NCI-H1105 (cell line): ENCODE measurements around the gene BACH2.
"Not testable (repeated sequence)": the region's sequence is repeated elsewhere in the genome, so short reads cannot be mapped to it uniquely, and the experiment has no call there.

ENCODE experiments used
- DNase-seq: peaks from one replicate; lab custom pipeline; 2025; lab: John Stamatoyannopoulos, UW

BACH2 gene

DNA sequence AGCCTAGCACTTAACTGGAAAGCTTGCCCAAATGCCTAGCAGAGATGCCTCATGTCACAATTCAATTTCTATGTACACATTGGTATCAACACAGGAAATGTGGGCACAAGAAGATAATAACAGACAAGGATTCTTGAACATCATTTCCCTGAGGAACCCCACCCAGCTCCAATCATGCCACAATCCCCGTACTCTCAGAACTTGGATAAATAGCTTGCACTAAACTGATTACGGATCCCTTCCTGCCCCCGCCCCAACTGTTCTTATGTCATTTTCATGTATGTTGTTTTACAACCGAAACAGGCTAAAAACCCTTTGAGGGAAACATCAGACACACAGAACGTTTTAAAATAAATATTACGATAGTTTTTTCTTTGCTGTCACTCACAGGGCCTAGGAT is 87.1 kb downstream of the BACH2 start:
- DNase-seq = no peak

DNA sequence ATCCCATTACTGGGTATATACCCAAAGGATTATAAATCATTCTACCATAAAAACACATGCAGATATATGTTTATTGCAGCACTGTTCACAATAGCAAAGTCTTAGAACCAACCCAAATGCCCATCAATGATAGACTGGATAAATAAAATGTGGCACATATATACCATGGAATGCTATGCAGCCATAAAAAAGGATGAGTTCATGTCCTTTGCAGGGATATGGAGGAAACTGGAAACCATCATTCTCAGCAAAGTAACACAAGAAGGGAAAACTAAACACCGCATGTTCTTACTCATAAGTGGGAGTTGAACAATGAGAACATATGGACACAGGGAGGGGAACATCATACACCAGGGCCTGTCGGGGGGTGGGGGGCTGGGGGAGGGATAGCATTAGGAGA is 88.0 kb downstream of the BACH2 start:
- DNase-seq = not testable (repeated sequence)

DNA sequence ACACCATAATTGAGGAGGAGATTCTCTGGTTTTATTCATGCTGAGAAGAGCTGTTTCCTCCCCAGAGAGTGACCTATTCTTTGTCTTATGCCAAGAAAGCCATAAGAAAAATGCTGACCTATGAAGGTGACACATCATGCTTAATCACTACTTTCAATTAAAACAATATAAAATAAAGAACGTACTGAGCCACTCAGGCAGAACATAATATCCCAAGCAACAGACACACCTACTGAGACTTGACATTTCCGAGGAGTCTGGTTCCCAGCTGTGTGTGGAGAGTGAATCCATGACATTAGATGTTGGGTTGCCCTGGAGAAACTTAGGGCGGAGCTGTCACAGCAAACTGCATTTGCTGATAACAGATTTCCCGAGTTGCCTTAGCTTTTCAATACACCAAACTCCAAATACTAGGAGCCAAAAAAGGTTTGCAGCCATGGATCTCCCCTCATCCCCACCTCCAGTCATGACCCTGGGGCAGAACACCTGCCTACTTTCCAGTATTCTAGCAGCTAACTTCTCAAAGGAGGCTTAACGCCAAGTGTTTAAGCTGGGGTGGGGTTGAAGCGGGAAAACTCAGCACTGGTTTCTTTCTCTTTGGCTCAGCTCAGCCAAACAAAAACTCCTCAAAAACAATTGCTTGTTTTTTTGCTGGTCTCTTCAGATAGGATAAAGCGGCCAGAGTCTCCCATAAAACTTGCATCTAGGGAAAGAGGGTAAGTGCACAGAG is 92.2 kb downstream of the BACH2 start:
- no peak for DNase-seq

DNA sequence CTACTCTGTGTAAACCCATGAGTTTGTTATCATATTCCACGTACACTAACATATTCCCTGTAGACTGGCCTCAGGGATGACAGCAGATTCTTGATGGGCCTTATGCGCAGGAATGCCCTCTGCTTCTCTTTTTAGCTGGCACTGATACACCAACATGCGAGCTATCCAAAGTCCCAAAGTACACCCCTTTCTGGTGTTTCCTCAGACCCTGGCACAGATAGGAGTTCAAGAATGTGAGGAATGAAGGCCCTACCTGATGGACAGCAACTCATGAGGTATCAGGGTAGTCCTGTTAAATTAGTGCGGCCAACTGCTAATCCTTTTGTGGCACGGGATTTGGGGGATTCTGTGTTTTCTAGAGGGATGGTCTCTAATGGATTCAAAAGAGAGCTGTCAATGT is 93.0 kb downstream of the BACH2 start:
- no peak for DNase-seq

DNA sequence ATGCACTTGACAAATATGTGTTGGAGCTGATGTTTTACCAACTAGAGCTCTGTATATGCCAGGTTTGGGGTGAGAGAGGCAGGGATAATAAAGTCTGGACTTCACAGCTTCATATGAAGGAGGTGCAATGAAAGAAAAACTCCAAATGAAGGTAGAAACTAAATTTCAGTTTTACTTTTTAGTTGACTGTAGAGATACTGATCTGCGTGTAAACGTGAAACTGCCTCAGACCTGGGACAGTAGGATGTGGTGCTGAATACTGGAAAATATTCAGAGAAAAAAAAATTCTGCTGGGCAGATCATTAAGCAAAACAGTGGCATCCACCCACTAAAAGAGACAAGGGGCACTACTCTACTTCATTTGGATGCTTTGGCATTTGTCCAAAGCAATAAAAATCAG is 94.5 kb downstream of the BACH2 start:
- DNase-seq = peak; percentile 11

DNA sequence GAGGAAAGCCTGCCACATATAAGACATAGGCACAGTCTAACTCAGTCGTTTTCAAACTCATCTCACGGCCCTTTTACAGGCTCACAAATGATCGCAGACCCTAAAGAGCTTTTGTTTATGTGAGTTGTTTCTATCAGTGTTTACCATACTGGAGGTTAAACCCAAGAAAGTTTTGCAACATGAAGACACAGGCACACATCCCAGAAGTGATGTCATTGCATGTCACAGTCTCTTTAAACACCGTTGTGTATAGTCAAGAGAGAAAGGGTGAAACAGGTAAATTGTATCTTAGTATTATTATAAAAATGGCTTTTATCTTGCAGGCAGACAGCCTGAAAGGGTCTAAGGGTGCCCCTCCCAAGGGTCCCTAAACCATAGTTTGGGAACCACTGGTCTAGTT is 96.7 kb downstream of the BACH2 start:
- DNase-seq = no peak

DNA sequence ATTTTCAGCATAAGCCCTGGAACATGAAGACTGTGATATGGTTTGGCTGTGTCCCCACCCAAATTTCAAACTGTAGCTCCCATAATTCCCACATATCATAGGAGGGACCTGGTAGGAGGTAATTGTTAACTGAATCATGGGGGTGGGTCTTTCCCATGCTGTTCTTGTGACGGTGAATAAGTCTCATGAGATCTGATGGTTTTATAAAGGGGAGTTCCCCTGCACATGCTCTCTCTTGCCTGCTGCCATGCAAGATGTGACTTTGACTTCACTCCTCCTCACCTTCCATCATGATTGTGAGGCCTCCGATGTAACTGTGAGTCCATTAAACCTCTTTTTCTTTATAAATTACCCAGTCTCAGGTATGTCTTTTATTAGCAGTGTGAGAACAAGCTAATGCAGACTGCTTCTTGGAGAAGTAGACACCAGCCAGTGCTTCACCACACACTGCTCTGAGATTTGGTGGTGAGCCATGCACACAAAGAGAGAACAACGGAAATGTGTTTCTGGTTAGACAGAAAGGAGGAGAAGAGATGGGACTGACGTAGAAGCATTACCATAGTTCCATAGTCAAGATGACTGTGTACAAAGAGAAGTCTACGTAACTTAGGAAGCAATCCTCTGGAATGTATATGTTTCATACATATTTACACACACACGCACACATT is 97.8 kb downstream of the BACH2 start:
- no peak for DNase-seq

DNA sequence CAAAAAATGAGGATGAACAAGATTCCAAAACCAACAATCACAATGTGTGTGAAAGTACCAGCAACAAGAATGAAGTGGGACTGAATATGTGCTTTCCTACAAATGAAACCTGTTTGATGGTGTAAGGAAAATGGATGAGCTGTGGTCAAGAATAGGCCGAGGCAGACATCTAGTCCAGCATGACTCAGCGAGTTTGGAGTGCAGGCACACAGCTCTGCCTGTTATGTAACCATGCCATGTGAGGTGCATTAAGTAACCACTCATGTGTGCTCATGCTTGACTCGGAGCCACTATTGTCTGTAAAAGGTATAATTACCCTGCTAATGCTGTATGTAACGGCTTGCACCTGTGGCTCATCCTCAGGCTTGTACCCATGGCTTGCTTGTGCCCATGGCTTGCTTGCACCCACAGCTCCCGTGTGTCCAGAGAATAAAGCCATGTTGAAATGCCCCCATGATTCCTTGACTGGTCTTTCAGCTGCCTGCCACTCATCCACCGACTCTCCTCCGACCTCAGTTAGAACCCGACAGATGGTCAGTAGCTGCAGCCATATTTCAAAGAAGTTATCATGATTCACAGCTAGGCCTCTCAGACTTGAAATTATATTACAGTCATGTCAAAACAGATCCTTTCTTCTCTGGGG is 98.7 kb downstream of the BACH2 start:
- no peak for DNase-seq

DNA sequence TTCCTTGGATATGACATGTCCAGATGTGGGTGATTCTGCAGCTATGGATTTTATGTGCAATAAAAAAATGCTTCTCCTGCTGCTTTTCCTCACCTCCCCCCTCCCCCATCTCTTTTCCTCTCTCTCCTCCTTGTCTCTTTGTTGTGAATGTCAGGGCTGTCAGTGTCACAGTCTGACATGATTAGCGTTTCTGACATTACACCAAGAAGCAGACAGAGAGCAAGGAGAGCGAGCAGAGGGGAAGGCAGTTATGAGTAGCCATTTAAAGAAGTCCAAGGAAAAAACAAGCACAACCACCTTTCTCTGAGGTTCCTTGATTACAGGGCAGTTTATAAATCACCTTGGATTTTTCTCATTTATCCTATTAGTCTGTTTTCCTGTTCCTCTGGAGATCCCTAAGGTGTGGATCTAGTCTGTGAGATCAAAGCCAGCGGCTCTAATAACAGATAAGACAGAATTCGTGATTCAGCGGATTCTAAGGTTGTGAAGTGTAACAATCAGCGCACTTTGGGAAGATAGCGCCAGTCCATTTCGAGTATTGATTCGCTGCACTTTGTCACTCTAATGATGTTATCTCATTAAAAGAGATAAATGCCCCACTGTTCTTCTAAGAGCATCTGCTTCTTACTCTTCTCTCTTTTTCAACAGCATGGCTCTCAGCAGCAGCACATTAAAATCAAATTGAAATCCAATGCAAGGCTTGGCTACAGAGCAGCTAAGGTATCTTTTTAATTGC is 101.4 kb downstream of the BACH2 start:
- no peak for DNase-seq

DNA sequence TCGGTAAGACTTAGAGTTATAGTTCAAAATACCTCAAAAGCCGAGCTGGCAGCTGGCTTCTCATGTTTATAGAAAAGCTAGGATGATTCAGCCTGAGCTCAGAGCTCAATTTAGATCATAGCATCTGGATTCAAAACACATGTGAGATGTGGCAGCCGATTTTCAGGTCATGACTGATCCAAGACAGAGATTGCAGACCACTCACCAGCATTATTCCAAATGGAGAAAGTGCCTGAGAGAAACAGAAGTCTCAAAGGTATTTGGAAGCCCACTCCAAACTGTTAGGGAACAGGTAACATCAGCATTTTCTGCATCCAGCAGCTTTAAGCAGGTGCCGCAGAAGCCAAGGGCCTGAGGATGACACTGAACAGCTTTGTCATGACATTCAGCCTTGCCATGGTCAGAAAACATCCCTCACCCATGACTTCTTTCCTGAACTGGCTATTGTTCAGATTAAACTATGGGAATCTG is 102.2 kb downstream of the BACH2 start:
- DNase-seq = no peak

DNA sequence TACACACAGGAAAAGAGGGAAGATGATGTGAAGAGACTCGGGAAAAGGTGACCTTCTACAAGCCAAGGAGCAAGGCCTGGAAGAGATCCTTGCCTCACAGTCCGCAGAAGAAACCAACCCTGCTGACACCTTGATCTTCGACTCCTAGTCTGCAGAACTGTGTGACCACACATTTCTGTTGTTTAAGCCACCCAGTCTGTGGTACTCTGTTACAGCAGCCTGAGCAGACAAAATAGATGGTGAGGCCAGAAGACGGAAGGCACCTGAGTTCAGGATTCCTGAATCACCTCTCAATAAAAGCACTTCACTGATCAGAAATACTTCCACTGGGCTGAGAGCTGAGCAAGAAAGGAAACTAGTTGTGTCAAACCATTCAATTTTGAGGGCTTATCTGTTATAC is 103.3 kb downstream of the BACH2 start:
- no peak for DNase-seq

DNA sequence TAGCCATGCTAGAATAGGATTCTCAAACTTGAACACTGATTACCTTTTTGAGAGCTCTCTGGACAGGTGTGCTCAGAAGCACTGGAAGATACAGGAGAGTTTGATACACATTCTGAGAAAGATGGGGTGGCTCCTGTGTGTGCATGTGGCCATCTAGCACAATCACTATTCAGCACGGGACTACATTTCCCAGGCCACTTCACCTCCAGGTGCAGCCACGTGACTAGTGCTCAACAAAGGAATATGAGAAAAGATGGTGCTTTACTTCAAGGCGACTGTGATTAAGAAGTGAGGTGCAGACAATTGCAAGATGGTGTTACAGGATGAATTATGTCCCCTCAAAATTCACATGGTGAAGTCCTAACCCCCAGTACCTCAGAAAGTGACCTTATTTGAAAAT is 103.8 kb downstream of the BACH2 start:
- DNase-seq = no peak

DNA sequence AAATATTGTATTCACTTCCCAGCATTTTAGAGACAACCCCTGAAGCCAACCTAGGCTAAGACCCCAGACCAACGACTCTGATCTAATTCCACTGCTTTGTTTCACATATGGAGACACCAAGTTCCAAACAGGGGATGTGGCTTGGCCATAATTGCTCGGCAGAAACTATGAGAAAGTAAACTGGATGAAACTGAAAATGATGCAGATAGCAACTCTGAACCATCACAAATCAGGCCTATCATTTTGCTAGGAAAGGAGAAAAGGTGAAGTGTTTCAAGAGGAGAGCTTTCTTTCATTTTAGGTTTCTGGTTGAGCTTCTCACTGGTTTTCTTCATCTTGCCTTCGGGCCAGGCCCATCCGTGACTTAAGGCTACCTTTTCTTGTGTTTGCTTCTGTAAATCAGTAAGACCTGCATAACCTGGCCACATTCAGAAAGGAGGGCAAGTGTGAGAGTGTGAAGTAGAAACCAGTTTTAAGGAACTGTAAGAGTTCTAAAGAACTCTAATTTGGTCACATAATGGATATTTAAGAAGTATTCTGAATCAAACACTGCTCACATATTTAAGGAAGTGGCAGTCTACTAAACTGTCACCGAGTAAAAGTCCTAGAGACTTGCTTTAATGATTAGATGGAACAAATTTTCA is 105.8 kb downstream of the BACH2 start:
- no peak for DNase-seq

DNA sequence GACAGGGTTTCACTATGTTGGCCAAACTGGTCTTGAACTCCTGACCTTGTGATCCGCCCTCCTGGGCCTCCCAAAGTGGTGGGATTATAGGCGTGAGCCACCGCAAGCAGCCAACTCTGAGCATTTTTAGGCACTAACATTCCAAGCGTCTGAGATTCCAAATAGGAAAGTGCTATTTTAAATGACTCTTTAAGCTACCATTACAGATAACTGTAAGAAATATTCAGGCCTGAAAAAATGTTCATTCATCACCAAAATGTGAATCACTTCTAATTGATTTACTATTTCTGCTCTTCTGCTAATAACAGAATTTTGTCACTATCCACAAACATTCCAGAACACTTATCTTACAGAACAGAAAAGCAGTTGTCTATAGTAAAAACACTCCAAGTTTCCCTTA is 106.5 kb downstream of the BACH2 start:
- no peak for DNase-seq

DNA sequence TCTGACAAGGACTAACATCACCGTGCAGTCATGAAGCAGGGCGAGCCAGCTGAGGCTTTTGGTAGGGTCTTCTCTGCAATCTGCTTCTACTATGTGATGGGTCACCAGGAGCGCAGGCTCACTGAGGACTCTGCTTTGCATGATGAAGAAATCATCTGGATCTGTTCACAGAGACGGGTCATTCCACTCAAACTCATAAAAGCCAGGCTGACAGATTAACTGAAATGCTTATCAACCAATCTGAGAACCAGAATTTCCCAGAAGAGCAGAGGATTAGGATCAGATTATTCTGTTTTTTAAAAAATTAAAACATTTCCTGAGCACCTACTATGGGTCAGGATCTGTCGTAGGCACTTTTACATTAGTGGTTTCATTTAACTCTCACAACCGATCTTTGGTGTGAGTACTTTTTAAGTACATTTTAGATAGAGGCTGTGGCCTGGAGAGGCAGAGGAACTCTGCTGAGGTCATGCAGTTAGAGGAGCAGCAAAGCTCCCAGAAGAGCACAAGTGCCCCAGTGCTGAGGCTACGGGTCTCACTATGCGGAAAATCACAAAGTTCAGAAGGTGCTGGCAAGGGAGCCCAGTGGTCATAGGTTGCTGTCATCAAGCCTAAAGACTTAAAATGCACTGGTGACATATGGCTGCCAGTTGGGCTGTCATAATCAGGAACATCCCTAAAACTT is 109.1 kb downstream of the BACH2 start:
- no peak for DNase-seq

DNA sequence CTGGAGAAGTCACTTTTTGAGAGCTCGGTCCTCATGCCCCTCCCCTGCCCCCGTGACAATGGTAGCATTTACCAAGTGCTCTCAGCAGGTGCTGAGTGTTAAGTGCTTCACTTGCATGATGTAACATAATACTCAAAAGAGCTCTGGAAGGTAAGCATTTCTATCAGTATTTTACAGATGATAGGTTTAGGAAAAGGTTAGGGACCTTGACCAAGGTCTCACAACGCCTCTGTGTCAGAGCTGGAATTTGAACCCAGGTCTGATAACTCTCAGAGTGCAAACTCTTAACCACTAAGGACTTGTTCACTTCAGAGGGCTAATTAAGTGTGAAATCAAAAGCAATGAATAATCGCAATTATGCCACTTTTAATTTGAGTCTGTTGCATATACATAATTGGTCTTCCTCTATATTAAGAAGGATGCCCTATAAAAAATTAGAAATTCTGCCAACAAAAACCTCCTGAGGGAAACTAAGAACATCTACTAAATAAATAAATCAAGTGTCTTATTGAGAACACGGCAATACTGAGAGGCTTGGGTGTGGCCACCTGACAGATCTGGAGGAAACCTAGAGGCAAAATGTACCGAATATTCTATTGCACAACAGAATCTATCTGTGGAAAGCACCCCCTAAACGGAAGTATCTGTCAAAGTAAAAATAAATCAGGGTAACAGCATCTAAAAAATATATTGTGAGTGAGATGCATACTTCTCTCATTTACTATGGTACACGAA is 109.8 kb downstream of the BACH2 start:
- DNase-seq = no peak

DNA sequence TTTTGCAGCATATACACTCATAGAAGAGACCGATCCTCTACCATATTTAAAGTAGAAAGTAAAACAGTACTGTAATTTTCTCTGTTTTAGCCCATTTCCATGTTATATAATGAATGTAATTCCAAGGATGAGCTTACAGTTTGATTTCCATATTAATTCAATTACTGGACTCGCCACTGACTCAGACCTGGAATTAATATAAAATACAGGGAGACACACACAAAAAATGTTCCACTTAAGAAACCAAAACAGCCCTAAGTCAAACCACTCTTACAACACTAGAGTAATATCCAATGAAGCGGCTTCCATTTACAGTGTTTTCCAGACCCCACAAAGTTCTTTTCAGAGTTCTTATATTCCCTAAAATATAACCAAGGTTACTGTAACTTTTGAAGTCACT is 110.6 kb downstream of the BACH2 start:
- no peak for DNase-seq

DNA sequence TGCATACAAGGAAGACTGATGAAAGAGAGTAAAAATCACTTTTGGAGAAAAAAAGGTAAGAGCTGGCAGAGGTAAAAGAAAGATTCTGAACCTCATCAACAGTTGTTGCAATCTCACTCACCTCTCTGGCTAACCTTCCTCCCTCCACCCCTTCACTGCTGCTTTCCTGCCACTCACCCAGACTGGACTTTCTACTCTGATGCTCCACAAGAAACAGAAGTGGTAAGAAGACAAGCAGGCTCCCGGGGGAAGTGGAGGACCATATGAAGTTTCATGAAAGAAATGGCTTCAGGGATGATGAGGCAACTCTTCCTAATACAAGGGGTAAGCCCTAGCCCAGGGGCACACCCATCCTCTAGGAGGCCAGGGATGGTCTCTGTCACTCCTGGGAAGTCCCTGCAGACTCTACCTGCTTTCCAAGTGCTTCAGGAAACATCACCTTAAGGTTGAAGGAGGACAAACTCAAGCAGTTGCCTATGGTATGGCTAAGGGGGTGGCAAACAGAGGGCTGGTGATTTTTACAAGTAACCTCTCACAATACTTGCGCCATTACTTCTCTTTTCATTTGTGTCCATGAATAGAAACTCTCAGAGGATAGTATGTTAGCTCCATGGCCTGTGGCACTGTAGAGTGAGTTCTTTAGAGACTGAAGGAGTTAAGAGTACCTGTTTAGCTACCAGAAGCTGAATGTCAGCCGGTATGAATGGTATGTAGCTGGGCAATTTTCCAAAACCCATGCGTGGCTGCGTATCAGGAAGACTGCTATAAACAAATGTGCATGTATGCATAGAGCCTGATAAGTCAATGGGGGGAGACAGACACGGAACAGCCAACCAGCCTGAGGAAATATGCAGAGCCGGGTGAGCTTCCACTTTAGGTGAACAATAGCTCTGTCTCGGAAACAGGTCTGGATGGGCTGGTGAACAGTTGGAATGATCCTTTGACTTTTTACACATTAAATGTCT is 112.0 kb downstream of the BACH2 start:
- no peak for DNase-seq

DNA sequence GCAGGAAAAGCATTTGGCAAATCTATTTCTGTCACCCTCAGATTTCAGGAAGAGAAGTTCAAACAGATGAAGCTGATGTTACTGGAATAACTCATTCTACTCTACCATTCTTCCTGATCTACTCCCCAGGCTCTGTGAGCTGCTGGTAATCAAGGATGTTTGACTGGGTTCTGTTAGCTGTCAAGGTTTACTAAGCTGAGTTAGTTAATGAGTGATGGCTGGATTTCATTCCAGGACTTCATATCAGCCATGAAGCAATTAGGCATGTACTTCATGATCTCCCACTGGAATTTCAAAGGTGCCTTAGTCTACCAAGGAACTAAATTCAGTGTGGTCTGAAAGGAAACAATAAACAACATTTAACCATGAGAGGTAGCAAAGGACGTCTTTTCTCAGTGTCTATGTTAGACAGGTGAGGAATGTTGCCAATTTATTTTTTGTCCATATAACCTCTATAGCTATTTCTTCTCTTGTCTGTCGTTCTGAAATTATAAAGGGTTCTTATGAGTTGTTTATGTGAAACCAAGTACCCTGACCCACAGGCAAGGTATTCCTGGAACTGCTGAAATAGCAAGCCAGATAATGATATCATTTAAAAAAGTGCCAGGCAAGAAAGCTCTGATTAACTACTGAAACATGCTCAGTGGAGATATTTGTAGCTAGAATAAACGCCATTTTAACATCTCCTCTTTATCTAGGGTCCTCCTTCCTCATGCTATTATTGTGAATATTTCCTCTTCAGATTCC is 112.9 kb downstream of the BACH2 start:
- no peak for DNase-seq
